ENCODE measurements around the gene RYR3. TPM values are rescaled to one million over a fixed set of nuclear protein-coding genes. Genes with fewer than 3 reads are reported as not detected.

RYR3 gene
- total and polyA plus RNA-seq, 7 experiments from 2014 or later, result 0.10 to 5.3 (median 1.2) TPM; not detected in 3

GRCh38 chr15:33664947-33665346, 354.2 kb downstream of the RYR3 start:
- Histone ChIP-seq H3K27ac (ENCODE audit: low read depth, low read length) (no peak overlapping the region), H3K4me1 (ENCODE audit: control insufficient read depth in 2 of 2, insufficient read depth in 2 of 2, low read length in 2 of 2) (no peaks in the 10 kb centered on the region), H3K27me3 (ENCODE audit: control insufficient read depth in 2 of 2, insufficient read depth in 2 of 2, low read length in 2 of 2) (no peaks in the 10 kb centered on the region), H3K9me3 (ENCODE audit: control insufficient read depth in 2 of 3, low read length in 3 of 3) (no peaks in the 10 kb centered on the region), H3K4me3 (ENCODE audit: low read length) (no peak overlapping the region), H3K36me3 (ENCODE audit: control insufficient read depth in 2 of 3, insufficient read depth in 3 of 3, low read length in 3 of 3) (no peaks in the 10 kb centered on the region)
- CTCF ChIA-PET, result no interaction called here
- Mint-ChIP-seq H3K4me1 (no peaks in the 10 kb centered on the region), H3K36me3 (no peaks in the 10 kb centered on the region), H3K27me3 (peaks cover under 1 to 20% (median 8%) of the 10 kb centered on the region in 5 donors), H3K27ac (no peak overlapping the region), H3K9me3 (peaks cover 0 to 3% (median 0%) of the 10 kb centered on the region in 11 donors), H3K4me3 (no peak overlapping the region)
- ATAC-seq, result no peak
- intact Hi-C loops (cut with micrococcal nuclease), result no loop called here
- POLR2A ChIA-PET, result no interaction called here
- DNase-seq, result no peak

DNA sequence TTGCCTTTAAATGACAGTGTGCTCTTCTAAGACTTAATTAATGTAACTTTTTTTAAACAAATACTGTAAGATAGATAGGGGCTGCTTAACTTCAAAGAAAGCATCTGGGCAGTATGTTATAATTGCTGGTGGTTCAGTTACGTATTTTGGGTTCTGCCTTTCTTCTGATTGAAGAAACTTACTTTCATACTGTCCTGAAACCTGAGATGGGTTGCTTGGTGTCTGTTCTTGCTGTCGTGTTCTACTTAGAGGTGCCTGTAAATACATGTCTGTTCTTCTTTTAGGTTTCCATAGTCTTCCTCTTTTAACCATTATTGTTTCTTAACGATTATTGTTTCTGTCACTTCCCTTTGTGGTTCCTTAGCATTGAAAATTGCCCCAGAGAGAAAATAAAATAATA, 359.8 kb downstream of the RYR3 start:
- DNase-seq, result no peak
- Histone ChIP-seq H3K4me3 (ENCODE audit: low read length) (no peak overlapping the region), H3K27me3 (ENCODE audit: control insufficient read depth in 2 of 2, insufficient read depth in 2 of 2, low read length in 2 of 2) (no peaks in the 10 kb centered on the region), H3K27ac (ENCODE audit: low read depth, low read length) (no peak overlapping the region), H3K9me3 (ENCODE audit: control insufficient read depth in 2 of 3, low read length in 3 of 3) (no peaks in the 10 kb centered on the region), H3K4me1 (ENCODE audit: control insufficient read depth in 2 of 2, insufficient read depth in 2 of 2, low read length in 2 of 2) (no peaks in the 10 kb centered on the region), H3K36me3 (ENCODE audit: control insufficient read depth in 2 of 3, insufficient read depth in 3 of 3, low read length in 3 of 3) (no peaks in the 10 kb centered on the region)
- Mint-ChIP-seq H3K27ac (no peak overlapping the region), H3K4me3 (no peak overlapping the region), H3K4me1 (no peaks in the 10 kb centered on the region), H3K36me3 (no peaks in the 10 kb centered on the region), H3K27me3 (peaks cover 7 to 32% (median 24%) of the 10 kb centered on the region in 5 donors), H3K9me3 (no peaks in the 10 kb centered on the region)
- ChIA-PET CTCF (no interaction called here), POLR2A (no interaction called here)
- no peak for ATAC-seq
- intact Hi-C loops (cut with micrococcal nuclease), result no loop called here

DNA sequence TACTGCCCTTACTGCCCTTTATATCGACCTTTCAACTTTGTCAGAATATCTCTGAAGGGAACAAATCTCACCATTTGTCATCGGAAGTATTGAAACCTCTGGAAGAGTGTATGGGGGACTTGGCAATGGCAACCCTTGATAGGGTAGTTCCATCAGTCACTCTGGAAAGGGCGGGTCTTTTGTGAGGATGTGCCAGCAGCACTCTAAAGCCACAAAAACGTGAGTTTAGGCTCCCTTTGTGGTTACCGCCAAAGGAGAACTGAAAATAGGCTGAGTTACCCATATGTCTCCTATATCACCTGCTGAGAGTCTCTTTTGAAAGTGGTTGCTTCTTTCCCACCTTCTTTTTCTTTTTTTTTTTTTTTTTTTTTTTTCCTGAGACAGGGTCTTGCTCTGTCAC, 360.7 kb downstream of the RYR3 start:
- H3K4me3 ChIP-seq (ENCODE audit: low read length), result no peak overlapping the region
- H3K9me3 ChIP-seq (ENCODE audit: control insufficient read depth in 2 of 3, low read length in 3 of 3), result no peaks in the 10 kb centered on the region
- Mint-ChIP-seq H3K27me3 (peaks cover 7 to 41% (median 31%) of the 10 kb centered on the region in 5 donors), H3K36me3 (no peaks in the 10 kb centered on the region), H3K4me1 (no peaks in the 10 kb centered on the region), H3K9me3 (no peaks in the 10 kb centered on the region), H3K27ac (no peak overlapping the region), H3K4me3 (no peak overlapping the region)
- H3K4me1 ChIP-seq (ENCODE audit: control insufficient read depth in 2 of 2, insufficient read depth in 2 of 2, low read length in 2 of 2), result peaks cover 0 to 2% of the 10 kb centered on the region in 2 donors
- no peak for ATAC-seq
- ChIA-PET CTCF (no interaction called here), POLR2A (no interaction called here)
- no peak for DNase-seq
- intact Hi-C loops (cut with micrococcal nuclease), result no loop called here
- no peaks in the 10 kb centered on the region for H3K36me3 ChIP-seq (ENCODE audit: control insufficient read depth in 2 of 3, insufficient read depth in 3 of 3, low read length in 3 of 3)
- H3K27me3 ChIP-seq (ENCODE audit: control insufficient read depth in 2 of 2, insufficient read depth in 2 of 2, low read length in 2 of 2), result no peaks in the 10 kb centered on the region
- H3K27ac ChIP-seq (ENCODE audit: low read depth, low read length), result no peak overlapping the region

DNA sequence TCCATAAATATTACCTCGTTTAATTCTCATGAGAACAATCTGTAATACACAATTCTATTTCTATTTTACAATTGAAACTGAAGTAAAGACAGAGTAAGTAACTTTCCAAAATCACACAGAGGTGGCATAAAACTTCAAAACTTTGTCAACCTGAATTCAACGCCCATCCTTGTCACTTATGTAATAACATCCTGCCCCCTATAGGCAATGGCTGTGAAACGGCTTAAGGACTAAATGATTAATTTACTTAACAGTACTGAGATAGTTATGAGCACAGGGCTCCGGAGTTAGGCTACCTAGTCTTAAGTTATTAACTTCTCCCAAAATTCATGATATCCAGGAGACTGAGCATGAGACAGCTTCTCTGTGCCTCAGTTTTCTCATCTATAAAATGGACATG, 364.5 kb downstream of the RYR3 start:
- H3K4me3 Mint-ChIP-seq, result no peak overlapping the region
- ATAC-seq (no peak), DNase-seq (peak in 2 of 9 donors; percentile 3 to 12)
- Histone ChIP-seq H3K9me3 (ENCODE audit: control insufficient read depth in 2 of 3, low read length in 3 of 3) (no peaks in the 10 kb centered on the region), H3K27ac (ENCODE audit: low read depth, low read length) (no peak overlapping the region), H3K4me3 (ENCODE audit: low read length) (no peak overlapping the region), H3K36me3 (ENCODE audit: control insufficient read depth in 2 of 3, insufficient read depth in 3 of 3, low read length in 3 of 3) (no peaks in the 10 kb centered on the region), H3K4me1 (ENCODE audit: control insufficient read depth in 2 of 2, insufficient read depth in 2 of 2, low read length in 2 of 2) (peaks cover 0 to 2% of the 10 kb centered on the region in 2 donors), H3K27me3 (ENCODE audit: control insufficient read depth in 2 of 2, insufficient read depth in 2 of 2, low read length in 2 of 2) (no peaks in the 10 kb centered on the region)
- ChIA-PET POLR2A (no interaction called here), CTCF (no interaction called here)
- no peak overlapping the region for H3K27ac Mint-ChIP-seq
- H3K9me3 Mint-ChIP-seq, result no peaks in the 10 kb centered on the region
- no peaks in the 10 kb centered on the region for H3K36me3 Mint-ChIP-seq
- peaks cover 5 to 48% (median 42%) of the 10 kb centered on the region in 5 donors for H3K27me3 Mint-ChIP-seq
- no peaks in the 10 kb centered on the region for H3K4me1 Mint-ChIP-seq
- intact Hi-C loops (cut with micrococcal nuclease), result no loop called here

DNA sequence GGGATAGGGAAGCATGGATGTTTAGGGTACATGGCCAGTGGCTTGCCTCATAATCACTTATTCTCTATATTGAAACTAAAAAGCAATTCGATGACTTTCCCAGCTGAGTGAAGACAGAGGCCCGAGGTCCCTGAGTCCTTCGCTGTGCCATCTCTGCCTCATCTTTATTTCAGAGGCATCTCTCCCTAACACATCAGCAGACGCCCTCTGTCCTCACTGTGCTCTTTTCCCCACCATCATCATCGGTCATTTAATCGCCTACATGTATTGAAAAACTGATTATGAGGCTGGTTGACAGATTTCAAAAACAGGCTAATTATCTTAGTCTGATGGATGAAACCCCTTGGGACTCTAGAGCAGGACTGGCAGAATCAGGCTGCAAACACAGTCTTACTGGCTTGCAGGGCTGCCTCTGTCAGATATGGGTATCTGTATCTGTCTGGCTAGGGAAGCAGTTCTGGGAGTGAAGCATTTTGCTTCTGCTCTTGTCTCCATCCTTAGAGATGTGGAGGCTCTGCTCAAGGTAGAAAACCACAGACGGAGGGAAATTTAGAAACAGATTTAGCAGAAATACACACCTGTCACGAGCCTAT, 366.6 kb downstream of the RYR3 start:
- H3K27me3 Mint-ChIP-seq, result peaks cover 2 to 57% (median 40%) of the 10 kb centered on the region in 5 donors
- POLR2A ChIA-PET, result no interaction called here

DNA sequence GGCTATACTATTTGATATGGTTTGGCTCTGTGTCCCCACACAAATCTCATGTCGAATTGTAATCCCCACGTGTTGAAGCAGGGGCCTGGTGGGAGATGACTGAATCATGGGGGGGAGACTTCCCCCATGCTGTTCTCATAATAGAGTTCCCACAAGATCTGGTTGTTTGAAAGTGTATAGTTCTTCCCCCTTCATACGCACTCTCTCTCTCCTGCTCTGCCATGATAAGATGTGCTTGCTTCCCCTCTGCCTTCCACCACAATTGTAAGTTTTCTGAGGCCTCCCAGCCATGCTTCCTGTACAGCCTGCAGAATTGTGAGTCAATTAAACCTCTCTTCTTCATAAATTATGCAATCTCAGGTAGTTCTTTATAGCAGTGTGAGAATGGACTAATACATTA, 367.4 kb downstream of the RYR3 start:
- CTCF ChIA-PET, result no interaction called here
- Mint-ChIP-seq H3K27ac (no peak overlapping the region), H3K4me3 (no peak overlapping the region), H3K36me3 (no peaks in the 10 kb centered on the region), H3K9me3 (no peaks in the 10 kb centered on the region), H3K4me1 (no peaks in the 10 kb centered on the region), H3K27me3 (peaks cover 0 to 56% (median 48%) of the 10 kb centered on the region in 5 donors)
- ATAC-seq (no peak), DNase-seq (no peak)
- Histone ChIP-seq H3K9me3 (ENCODE audit: control insufficient read depth in 2 of 3, low read length in 3 of 3) (no peaks in the 10 kb centered on the region), H3K27me3 (ENCODE audit: control insufficient read depth in 2 of 2, insufficient read depth in 2 of 2, low read length in 2 of 2) (no peaks in the 10 kb centered on the region), H3K27ac (ENCODE audit: low read depth, low read length) (no peak overlapping the region), H3K36me3 (ENCODE audit: control insufficient read depth in 2 of 3, insufficient read depth in 3 of 3, low read length in 3 of 3) (no peaks in the 10 kb centered on the region), H3K4me3 (ENCODE audit: low read length) (no peak overlapping the region), H3K4me1 (ENCODE audit: control insufficient read depth in 2 of 2, insufficient read depth in 2 of 2, low read length in 2 of 2) (peaks cover 0 to 2% of the 10 kb centered on the region in 2 donors)
- intact Hi-C loops (cut with micrococcal nuclease), result no loop called here
- POLR2A ChIA-PET, result no interaction called here

More for the DNA sequence above, 366.6 kb downstream of the RYR3 start:
- no peaks in the 10 kb centered on the region for H3K36me3 ChIP-seq (ENCODE audit: control insufficient read depth in 2 of 3, insufficient read depth in 3 of 3, low read length in 3 of 3)
- no peak overlapping the region for H3K27ac ChIP-seq (ENCODE audit: low read depth, low read length)
- H3K9me3 ChIP-seq (ENCODE audit: control insufficient read depth in 2 of 3, low read length in 3 of 3), result no peaks in the 10 kb centered on the region
- no peak overlapping the region for H3K4me3 ChIP-seq (ENCODE audit: low read length)
- Mint-ChIP-seq H3K4me3 (no peak overlapping the region), H3K36me3 (no peaks in the 10 kb centered on the region), H3K9me3 (no peaks in the 10 kb centered on the region), H3K27ac (no peak overlapping the region), H3K4me1 (no peaks in the 10 kb centered on the region)
- peaks cover 0 to 2% of the 10 kb centered on the region in 2 donors for H3K4me1 ChIP-seq (ENCODE audit: control insufficient read depth in 2 of 2, insufficient read depth in 2 of 2, low read length in 2 of 2)
- ATAC-seq, result no peak
- CTCF ChIA-PET, result no interaction called here
- H3K27me3 ChIP-seq (ENCODE audit: control insufficient read depth in 2 of 2, insufficient read depth in 2 of 2, low read length in 2 of 2), result no peaks in the 10 kb centered on the region
- intact Hi-C loops (cut with micrococcal nuclease), result no loop called here
- DNase-seq, result no peak

GRCh38 chr15:33678602-33679001, 367.8 kb downstream of the RYR3 start:
- DNase-seq (no peak), ATAC-seq (no peak)
- Mint-ChIP-seq H3K4me3 (no peak overlapping the region), H3K4me1 (no peaks in the 10 kb centered on the region), H3K36me3 (no peaks in the 10 kb centered on the region), H3K9me3 (no peaks in the 10 kb centered on the region), H3K27ac (no peak overlapping the region), H3K27me3 (peaks cover 0 to 54% (median 50%) of the 10 kb centered on the region in 5 donors)
- H3K36me3 ChIP-seq (ENCODE audit: control insufficient read depth in 2 of 3, insufficient read depth in 3 of 3, low read length in 3 of 3), result no peaks in the 10 kb centered on the region
- H3K4me3 ChIP-seq (ENCODE audit: low read length), result no peak overlapping the region
- intact Hi-C loops (cut with micrococcal nuclease), result no loop called here
- CTCF ChIA-PET, result no interaction called here
- no peak overlapping the region for H3K27ac ChIP-seq (ENCODE audit: low read depth, low read length)
- no peaks in the 10 kb centered on the region for H3K9me3 ChIP-seq (ENCODE audit: control insufficient read depth in 2 of 3, low read length in 3 of 3)
- POLR2A ChIA-PET, result no interaction called here
- no peaks in the 10 kb centered on the region for H3K27me3 ChIP-seq (ENCODE audit: control insufficient read depth in 2 of 2, insufficient read depth in 2 of 2, low read length in 2 of 2)
- H3K4me1 ChIP-seq (ENCODE audit: control insufficient read depth in 2 of 2, insufficient read depth in 2 of 2, low read length in 2 of 2), result peaks cover 0 to 2% of the 10 kb centered on the region in 2 donors
